SK-N-SH (cell line): Measurements from ENCODE around the gene GALNT1.

Experiments used
- CHD2 ChIP-seq: fragments of 150-350 bp; IDR thresholded peaks from 2 replicates; pipeline ENCODE4 v1.6.1; 2018; ENCODE audit warnings: low read length; ENCODE audit not compliant: partially characterized antibody
- ELF1 ChIP-seq: IDR thresholded peaks from 2 replicates; pipeline ENCODE4 v1.4.0; 2012
- EP300 ChIP-seq, 2 experiments: IDR thresholded peaks; 2 replicates each; pipeline versions ENCODE4 v1.4.0 to v1.6.1; 2012; ENCODE audit warnings: borderline replicate concordance in 1 of 2, low read depth in 1 of 2, low read length in 1 of 2
- JUND ChIP-seq: IDR thresholded peaks from 2 replicates; pipeline ENCODE4 v1.4.0; 2012
- MXI1 ChIP-seq: IDR thresholded peaks from 2 replicates; pipeline ENCODE4 v1.6.1; 2012; ENCODE audit warnings: mild to moderate bottlenecking, low read depth, low read length, improper control_type of control experiment
- NFIC ChIP-seq: IDR thresholded peaks from 2 replicates; pipeline ENCODE4 v1.4.0; 2012; ENCODE audit warnings: borderline replicate concordance
- NRF1 ChIP-seq: IDR thresholded peaks from 2 replicates; pipeline ENCODE4 v1.6.1; 2012; ENCODE audit warnings: low read depth, mild to moderate bottlenecking, low read length
- RAD21 ChIP-seq: IDR thresholded peaks from 2 replicates; pipeline ENCODE4 v1.6.1; 2012; ENCODE audit warnings: mild to moderate bottlenecking, low read length
- SIN3A ChIP-seq: IDR thresholded peaks from 2 replicates; pipeline ENCODE4 v1.6.1; 2012; ENCODE audit warnings: low read depth, mild to moderate bottlenecking, low read length, moderate library complexity, borderline replicate concordance
- TF ChIP-seq, protein P1 (sequence below): fragments of 200-600 bp; sonication (generic); IDR thresholded peaks from 2 replicates; pipeline ENCODE4 v1.6.1; 2017; ENCODE audit warnings: antibody characterized with exemption, mild to moderate bottlenecking, moderate library complexity
- TF ChIP-seq, protein P2 (sequence below): IDR thresholded peaks from 2 replicates; pipeline ENCODE4 v1.4.0; 2012; ENCODE audit warnings: low read depth
- TF ChIP-seq, protein P3 (sequence below): fragments of 150-350 bp; IDR thresholded peaks from 2 replicates; pipeline ENCODE4 v1.6.1; 2017; ENCODE audit warnings: antibody characterized with exemption, low read length, low read depth, borderline replicate concordance

DNA sequence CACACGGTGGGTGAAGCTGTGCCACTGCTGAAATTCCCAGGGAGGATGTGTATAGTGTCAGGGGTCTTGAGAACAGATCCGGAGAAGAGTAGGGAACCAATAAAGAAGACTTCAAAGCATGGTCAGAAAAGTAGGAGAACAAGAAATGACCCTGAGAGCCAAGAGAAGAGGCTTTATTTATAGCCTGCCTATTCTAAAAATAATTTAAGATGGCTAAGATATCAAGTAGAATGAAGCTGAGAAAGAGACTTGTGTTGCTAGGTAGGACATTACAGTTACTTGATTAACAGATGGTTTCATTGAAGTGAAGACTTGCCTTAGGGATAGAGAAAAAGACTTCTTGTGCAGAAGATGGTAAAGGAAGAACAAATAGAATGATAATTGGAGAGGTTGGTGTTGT, 43.7 kb downstream of the GALNT1 start:
- TF ChIP-seq CHD2 = no peak
- TF ChIP-seq, protein P1, sequence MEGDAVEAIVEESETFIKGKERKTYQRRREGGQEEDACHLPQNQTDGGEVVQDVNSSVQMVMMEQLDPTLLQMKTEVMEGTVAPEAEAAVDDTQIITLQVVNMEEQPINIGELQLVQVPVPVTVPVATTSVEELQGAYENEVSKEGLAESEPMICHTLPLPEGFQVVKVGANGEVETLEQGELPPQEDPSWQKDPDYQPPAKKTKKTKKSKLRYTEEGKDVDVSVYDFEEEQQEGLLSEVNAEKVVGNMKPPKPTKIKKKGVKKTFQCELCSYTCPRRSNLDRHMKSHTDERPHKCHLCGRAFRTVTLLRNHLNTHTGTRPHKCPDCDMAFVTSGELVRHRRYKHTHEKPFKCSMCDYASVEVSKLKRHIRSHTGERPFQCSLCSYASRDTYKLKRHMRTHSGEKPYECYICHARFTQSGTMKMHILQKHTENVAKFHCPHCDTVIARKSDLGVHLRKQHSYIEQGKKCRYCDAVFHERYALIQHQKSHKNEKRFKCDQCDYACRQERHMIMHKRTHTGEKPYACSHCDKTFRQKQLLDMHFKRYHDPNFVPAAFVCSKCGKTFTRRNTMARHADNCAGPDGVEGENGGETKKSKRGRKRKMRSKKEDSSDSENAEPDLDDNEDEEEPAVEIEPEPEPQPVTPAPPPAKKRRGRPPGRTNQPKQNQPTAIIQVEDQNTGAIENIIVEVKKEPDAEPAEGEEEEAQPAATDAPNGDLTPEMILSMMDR = no peak
- TF ChIP-seq MXI1 = no peak
- TF ChIP-seq, protein P2, sequence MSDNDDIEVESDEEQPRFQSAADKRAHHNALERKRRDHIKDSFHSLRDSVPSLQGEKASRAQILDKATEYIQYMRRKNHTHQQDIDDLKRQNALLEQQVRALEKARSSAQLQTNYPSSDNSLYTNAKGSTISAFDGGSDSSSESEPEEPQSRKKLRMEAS = no peak
- no peak for TF ChIP-seq NFIC
- TF ChIP-seq EP300 (IDR thresholded peaks at IDR 0.05; ENCODE audit: borderline replicate concordance in 1 of 2, low read depth in 1 of 2, low read length in 1 of 2) = no peak
- TF ChIP-seq, protein P3, sequence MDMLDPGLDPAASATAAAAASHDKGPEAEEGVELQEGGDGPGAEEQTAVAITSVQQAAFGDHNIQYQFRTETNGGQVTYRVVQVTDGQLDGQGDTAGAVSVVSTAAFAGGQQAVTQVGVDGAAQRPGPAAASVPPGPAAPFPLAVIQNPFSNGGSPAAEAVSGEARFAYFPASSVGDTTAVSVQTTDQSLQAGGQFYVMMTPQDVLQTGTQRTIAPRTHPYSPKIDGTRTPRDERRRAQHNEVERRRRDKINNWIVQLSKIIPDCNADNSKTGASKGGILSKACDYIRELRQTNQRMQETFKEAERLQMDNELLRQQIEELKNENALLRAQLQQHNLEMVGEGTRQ = no peak
- no peak for TF ChIP-seq RAD21
- TF ChIP-seq ELF1 = no peak
- TF ChIP-seq SIN3A = no peak
- TF ChIP-seq NRF1 = no peak
- TF ChIP-seq JUND = no peak
